ENCODE results near the gene ZNF664.

DNA sequence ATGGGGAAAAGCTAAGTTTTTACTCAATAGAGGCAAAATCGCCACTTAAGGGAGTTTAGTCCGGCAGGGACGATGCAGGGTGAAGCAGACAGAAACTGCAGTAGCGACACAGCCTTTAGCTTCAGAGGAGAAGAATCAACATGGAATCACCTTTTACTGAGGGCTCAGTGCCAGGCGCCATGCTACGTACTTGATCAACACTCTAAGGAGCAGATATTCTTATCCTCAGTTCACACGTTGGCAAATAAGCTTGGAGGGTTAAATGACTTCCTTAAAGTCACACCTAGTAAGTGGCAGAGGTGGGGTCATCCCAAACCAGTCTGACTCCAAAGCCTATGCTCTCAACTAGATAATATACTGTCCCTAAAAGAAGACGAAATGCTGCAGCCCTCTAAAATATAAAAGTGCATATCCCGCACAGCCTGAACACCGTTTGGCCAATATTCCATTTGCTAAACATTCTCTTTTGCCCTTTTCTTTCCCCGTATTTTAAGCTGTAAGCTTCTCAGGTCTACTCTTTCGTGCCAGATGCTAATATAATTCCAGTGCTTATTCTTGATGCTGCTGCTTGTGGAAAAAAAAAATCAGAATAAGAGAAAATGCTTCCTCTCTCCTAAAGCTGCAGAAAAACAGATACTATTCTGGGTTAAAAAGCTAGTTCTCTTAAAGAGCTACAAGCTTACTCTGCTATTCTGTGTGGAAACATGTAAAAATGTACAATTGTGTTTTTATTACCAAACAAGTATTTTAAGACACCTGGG, 11.2 kb upstream of the ZNF664 start:
- TF ChIP-seq FOXK2 (IDR thresholded peaks at IDR 0.05): no peak
- TF ChIP-seq GABPB1 (CRISPR knock-in tag; IDR thresholded peaks at IDR 0.05): no peak
- TF ChIP-seq, protein P1, sequence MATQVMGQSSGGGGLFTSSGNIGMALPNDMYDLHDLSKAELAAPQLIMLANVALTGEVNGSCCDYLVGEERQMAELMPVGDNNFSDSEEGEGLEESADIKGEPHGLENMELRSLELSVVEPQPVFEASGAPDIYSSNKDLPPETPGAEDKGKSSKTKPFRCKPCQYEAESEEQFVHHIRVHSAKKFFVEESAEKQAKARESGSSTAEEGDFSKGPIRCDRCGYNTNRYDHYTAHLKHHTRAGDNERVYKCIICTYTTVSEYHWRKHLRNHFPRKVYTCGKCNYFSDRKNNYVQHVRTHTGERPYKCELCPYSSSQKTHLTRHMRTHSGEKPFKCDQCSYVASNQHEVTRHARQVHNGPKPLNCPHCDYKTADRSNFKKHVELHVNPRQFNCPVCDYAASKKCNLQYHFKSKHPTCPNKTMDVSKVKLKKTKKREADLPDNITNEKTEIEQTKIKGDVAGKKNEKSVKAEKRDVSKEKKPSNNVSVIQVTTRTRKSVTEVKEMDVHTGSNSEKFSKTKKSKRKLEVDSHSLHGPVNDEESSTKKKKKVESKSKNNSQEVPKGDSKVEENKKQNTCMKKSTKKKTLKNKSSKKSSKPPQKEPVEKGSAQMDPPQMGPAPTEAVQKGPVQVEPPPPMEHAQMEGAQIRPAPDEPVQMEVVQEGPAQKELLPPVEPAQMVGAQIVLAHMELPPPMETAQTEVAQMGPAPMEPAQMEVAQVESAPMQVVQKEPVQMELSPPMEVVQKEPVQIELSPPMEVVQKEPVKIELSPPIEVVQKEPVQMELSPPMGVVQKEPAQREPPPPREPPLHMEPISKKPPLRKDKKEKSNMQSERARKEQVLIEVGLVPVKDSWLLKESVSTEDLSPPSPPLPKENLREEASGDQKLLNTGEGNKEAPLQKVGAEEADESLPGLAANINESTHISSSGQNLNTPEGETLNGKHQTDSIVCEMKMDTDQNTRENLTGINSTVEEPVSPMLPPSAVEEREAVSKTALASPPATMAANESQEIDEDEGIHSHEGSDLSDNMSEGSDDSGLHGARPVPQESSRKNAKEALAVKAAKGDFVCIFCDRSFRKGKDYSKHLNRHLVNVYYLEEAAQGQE (IDR thresholded peaks at IDR 0.05; ENCODE audit: borderline replicate concordance in 1 of 2, low read depth in 1 of 2, low read length in 2 of 2): no peak
